Vagina (tissue), 2 donors: ENCODE measurements around the gene IQSEC3. TPM values are rescaled to one million over a fixed set of nuclear protein-coding genes. Genes with fewer than 3 reads are reported as not detected.

ENCODE experiments used
- DNase-seq, 2 donors: peaks; one replicate each; pipeline ENCODE4 v3.0.0-alpha.2; 2017; ENCODE audit errors: extremely low spot score in 2 of 2
- H3K27ac ChIP-seq: fragments of 200-600 bp; sonication (generic); one replicate; pipeline ENCODE4 v1.5.1; 2019
- H3K27me3 ChIP-seq: fragments of 200-600 bp; sonication (generic); one replicate; pipeline ENCODE4 v1.5.1; 2019
- H3K36me3 ChIP-seq, 2 donors: fragments of 200-600 bp; sonication (generic); one replicate each; pipeline ENCODE4 v1.5.1; 2017 to 2019
- H3K4me1 ChIP-seq: fragments of 200-600 bp; sonication (generic); one replicate; pipeline ENCODE4 v1.5.1; 2019
- H3K4me3 ChIP-seq, 2 donors: fragments of 200-600 bp; sonication (generic); 1 replicate in 1 of 2; 2 replicates in 1 of 2; pipeline ENCODE4 v1.5.1; 2016 to 2019
- H3K9me3 ChIP-seq: fragments of 200-600 bp; sonication (generic); one replicate; pipeline ENCODE4 v1.5.1; 2019
- CTCF ChIP-seq, 3 experiments: fragments of 450-650 bp in 2 of 3; fragments of 200-600 bp in 1 of 3; sonication (generic) in 1 of 3; IDR thresholded peaks; one replicate each; pipeline ENCODE4 v1.5.1; 2017 to 2019; ENCODE audit warnings: antibody characterized with exemption in 3 of 3, mild to moderate bottlenecking in 2 of 3, moderate library complexity in 2 of 3
- POLR2A ChIP-seq, 2 donors: fragments of 450-650 bp; IDR thresholded peaks; one replicate each; pipeline ENCODE4 v1.6.1; 2017; ENCODE audit warnings: antibody characterized with exemption in 2 of 2, mild to moderate bottlenecking in 2 of 2, moderate library complexity in 2 of 2
- POLR2AphosphoS5 ChIP-seq, 2 donors: sonication (generic); formaldehyde crosslinking; IDR thresholded peaks; one replicate each; pipeline ENCODE4 v1.9.0; 2017; ENCODE audit warnings: antibody characterized with exemption in 2 of 2, mild to moderate bottlenecking in 2 of 2, low read depth in 1 of 2; ENCODE audit not compliant: insufficient read depth in 1 of 2
- intact Hi-C: fragments of 100-400 bp; cut with DNase I; formaldehyde crosslinking; loops from one replicate; pipeline ENCODE4 v1.15.1; 2023
- total RNA-seq: library from RNA; depleted of rRNA; stranded (reverse); fragments of >200 nt; gene quantifications from one replicate; pipeline ENCODE4 v1.2.3, GENCODE V29; 2016

The IQSEC3 gene
- total RNA-seq, 1 donor from 2014 or later = 1.7 TPM

- Histone ChIP-seq H3K36me3 (no peaks in the 10 kb centered on the region), H3K4me3 (no peak overlapping the region), H3K27ac (no peak overlapping the region), H3K4me1 (peaks cover 9% of the 10 kb centered on the region), H3K27me3 (no peaks in the 10 kb centered on the region), H3K9me3 (no peaks in the 10 kb centered on the region)
- TF ChIP-seq POLR2A (IDR thresholded peaks at IDR 0.05) (no peak), CTCF (IDR thresholded peaks at IDR 0.05) (no peak), POLR2AphosphoS5 (IDR thresholded peaks at IDR 0.05; ENCODE audit: insufficient read depth in 1 of 2, low read depth in 1 of 2) (no peak)
- DNase-seq = no peak
- intact Hi-C loops = no loop called here
Measured at GRCh38 chr12:176321-177181, 110.0 kb downstream of the IQSEC3 start.

- H3K4me1 ChIP-seq = peaks cover 9% of the 10 kb centered on the region
- H3K4me3 ChIP-seq = no peak overlapping the region
- no peaks in the 10 kb centered on the region for H3K9me3 ChIP-seq
- TF ChIP-seq POLR2AphosphoS5 (IDR thresholded peaks at IDR 0.05; ENCODE audit: insufficient read depth in 1 of 2, low read depth in 1 of 2) (no peak), POLR2A (IDR thresholded peaks at IDR 0.05) (no peak), CTCF (IDR thresholded peaks at IDR 0.05) (no peak)
- no peaks in the 10 kb centered on the region for H3K36me3 ChIP-seq
- H3K27me3 ChIP-seq = no peaks in the 10 kb centered on the region
- intact Hi-C loops = no loop called here
- H3K27ac ChIP-seq = no peak overlapping the region
- no peak for DNase-seq
Measured at GRCh38 chr12:177336-177979, 110.9 kb downstream of the IQSEC3 start.

- no peak for DNase-seq
Measured at GRCh38 chr12:177980-178828, 111.6 kb downstream of the IQSEC3 start.

GRCh38 chr12:178829-179109 lies 112.2 kb downstream of the IQSEC3 start:
- intact Hi-C loops = no loop called here
- no peak overlapping the region for H3K4me3 ChIP-seq
- H3K36me3 ChIP-seq = no peaks in the 10 kb centered on the region
- H3K4me1 ChIP-seq = peaks cover 9% of the 10 kb centered on the region
- no peak for DNase-seq
- H3K27ac ChIP-seq = no peak overlapping the region
- TF ChIP-seq CTCF (IDR thresholded peaks at IDR 0.05) = no peak
- no peak for TF ChIP-seq POLR2A (IDR thresholded peaks at IDR 0.05)
- no peak for TF ChIP-seq POLR2AphosphoS5 (IDR thresholded peaks at IDR 0.05; ENCODE audit: insufficient read depth in 1 of 2, low read depth in 1 of 2)
- H3K9me3 ChIP-seq = no peaks in the 10 kb centered on the region
- no peaks in the 10 kb centered on the region for H3K27me3 ChIP-seq

More at GRCh38 chr12:177980-178828, 111.6 kb downstream of the IQSEC3 start:
- intact Hi-C loops = no loop called here
- H3K4me3 ChIP-seq = no peak overlapping the region
- no peaks in the 10 kb centered on the region for H3K9me3 ChIP-seq
- no peak for TF ChIP-seq POLR2A (IDR thresholded peaks at IDR 0.05)
- TF ChIP-seq CTCF (IDR thresholded peaks at IDR 0.05) = no peak
- peaks cover 9% of the 10 kb centered on the region for H3K4me1 ChIP-seq
- H3K36me3 ChIP-seq = no peaks in the 10 kb centered on the region
- H3K27ac ChIP-seq = no peak overlapping the region
- H3K27me3 ChIP-seq = no peaks in the 10 kb centered on the region
